ENCODE results near the gene BCAR1. TPM values are rescaled to one million over a fixed set of nuclear protein-coding genes. Genes with fewer than 3 reads are reported as not detected.

BCAR1 gene
- total and polyA plus RNA-seq, 2 of the 13 experiments (the other 11 are each of a cell fraction or from before 2014, with no cell fraction given) = 48.1 to 51.7 TPM

DNA sequence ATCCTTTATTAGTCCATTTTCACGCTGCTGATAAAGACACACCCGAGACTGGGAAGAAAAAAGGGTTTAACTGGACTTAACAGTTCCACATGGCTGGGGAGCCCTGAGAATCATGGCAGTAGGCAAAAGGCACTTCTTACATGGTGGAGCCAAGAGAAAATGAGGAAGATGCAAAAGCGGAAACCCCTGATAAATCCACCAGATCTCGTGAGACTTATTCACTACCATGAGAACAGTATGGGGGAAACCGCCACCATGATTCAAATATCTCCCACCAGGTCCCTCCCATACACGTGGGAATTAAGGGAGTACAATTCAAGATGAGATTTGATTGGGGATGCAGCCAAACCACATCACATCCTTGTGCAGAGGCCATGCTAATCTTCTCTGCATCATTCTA is 35.0 kb upstream of the BCAR1 start:
- POLR2A ChIA-PET = no interaction called here
- Histone ChIP-seq H3K27ac (ENCODE audit: extremely low read length, insufficient read depth, low read length) (no peak overlapping the region), H3K27me3 (ENCODE audit: control insufficient read depth in 1 of 2, insufficient read depth in 2 of 2, low read length in 2 of 2) (no peaks in the 10 kb centered on the region), H3K9me3 (ENCODE audit: low read length) (no peaks in the 10 kb centered on the region), H3K79me2 (ENCODE audit: insufficient read depth, low read length) (no peaks in the 10 kb centered on the region), H3K36me3 (replicated peaks in 1 of 2; ENCODE audit: control insufficient read depth in 1 of 2, insufficient read depth in 2 of 2, low read length in 2 of 2) (peaks cover 7 to 8% of the 10 kb centered on the region in 2 experiments), H3K9ac (ENCODE audit: insufficient read depth, low read depth, low read length) (no peak overlapping the region), H2AFZ (ENCODE audit: low read length) (no peak overlapping the region), H4K20me1 (ENCODE audit: insufficient read depth, low read length) (no peaks in the 10 kb centered on the region), H3K4me2 (ENCODE audit: low read depth, low read length) (no peak overlapping the region), H3K4me3 (replicated peaks in 1 of 3; ENCODE audit: insufficient read depth in 1 of 3, low read depth in 2 of 3, low read length in 3 of 3) (no peak overlapping the region), H3K4me1 (ENCODE audit: insufficient read depth, low read length) (peaks cover 11% of the 10 kb centered on the region)
- in situ Hi-C loops (cut with HindIII; ENCODE audit: extremely low pct_ligation_motif_present, low pct_unique_long_range_greater_than_20kb) (no loop called here), intact Hi-C loops (cut with micrococcal nuclease; ENCODE audit: unreplicated experiment) (no loop called here)
- CTCF ChIA-PET (ENCODE audit: low intra/inter-chr PET ratio, low total read pairs) = no interaction called here
- WGBS (ENCODE audit: low lambda C conversion rate) = 92% methylated on average over 6 of the region's 6 CpGs
- no peak for TF ChIP-seq RFXANK (CRISPR knock-in tag; IDR thresholded peaks at IDR 0.05)
- BruUV-seq (replicated peaks) = no TSS peak
- FAIRE-seq (no peak), ATAC-seq (no peak), DNase-seq (ENCODE audit: low spot score) (no peak)

DNA sequence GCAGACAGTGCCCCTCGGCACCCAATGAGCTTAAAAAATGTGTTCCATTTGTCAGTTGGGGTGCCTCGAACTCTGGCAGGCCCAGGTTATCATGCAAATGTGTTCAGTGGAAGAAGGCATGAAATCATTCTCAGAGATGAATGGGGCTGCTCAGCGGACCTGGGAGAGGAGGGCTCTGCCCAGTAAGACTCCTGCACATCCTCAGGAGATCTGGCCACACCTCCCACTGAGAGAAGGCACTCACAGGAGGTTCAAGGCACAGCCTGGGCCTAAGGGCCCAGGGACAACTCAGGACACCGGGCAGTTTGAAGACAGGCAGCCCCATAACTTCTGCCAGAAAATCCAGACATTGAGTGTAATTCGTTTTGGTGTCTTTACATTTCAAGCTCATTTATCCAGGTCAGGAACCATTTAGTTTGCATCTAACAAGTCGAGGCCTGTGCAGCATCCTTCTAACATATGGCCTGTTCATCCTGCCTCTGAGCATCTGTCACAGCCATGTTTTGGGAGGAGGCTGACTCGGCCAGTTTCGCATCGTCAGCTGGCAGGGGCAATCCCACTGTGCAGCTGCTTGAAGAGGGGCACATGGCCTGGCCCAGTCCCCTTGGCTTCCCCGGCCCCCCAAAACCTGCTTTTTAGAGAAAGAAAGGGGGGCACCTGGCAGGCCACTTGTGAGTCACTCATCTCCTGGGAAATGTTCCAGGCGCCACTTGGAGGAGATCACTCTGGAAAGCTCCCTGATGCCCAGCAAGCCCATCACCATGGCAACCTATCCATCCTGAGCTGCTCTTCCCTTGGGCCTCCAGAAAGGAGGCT is 31.2 kb upstream of the BCAR1 start:
- Histone ChIP-seq H3K27me3 (ENCODE audit: control insufficient read depth in 1 of 2, insufficient read depth in 2 of 2, low read length in 2 of 2) (no peaks in the 10 kb centered on the region), H4K20me1 (ENCODE audit: insufficient read depth, low read length) (no peaks in the 10 kb centered on the region), H3K4me1 (ENCODE audit: insufficient read depth, low read length) (peaks cover 10% of the 10 kb centered on the region; the same call in 1 of the 2 replicates), H3K4me2 (ENCODE audit: low read depth, low read length) (no peak overlapping the region), H2AFZ (ENCODE audit: low read length) (no peak overlapping the region), H3K4me3 (replicated peaks in 1 of 3; ENCODE audit: insufficient read depth in 1 of 3, low read depth in 2 of 3, low read length in 3 of 3) (no peak overlapping the region), H3K9me3 (ENCODE audit: low read length) (no peaks in the 10 kb centered on the region), H3K27ac (ENCODE audit: extremely low read length, insufficient read depth, low read length) (no peak overlapping the region), H3K36me3 (replicated peaks in 1 of 2; ENCODE audit: control insufficient read depth in 1 of 2, insufficient read depth in 2 of 2, low read length in 2 of 2) (no peaks in the 10 kb centered on the region; a peak in 1 of 5 replicates), H3K9ac (ENCODE audit: insufficient read depth, low read depth, low read length) (no peak overlapping the region), H3K79me2 (ENCODE audit: insufficient read depth, low read length) (no peaks in the 10 kb centered on the region)
- in situ Hi-C loops (cut with HindIII; ENCODE audit: extremely low pct_ligation_motif_present, low pct_unique_long_range_greater_than_20kb) = no loop called here
- DNase-seq (ENCODE audit: low spot score) = no peak
- POLR2A ChIA-PET = interaction anchor here (1.4 kb wide), 1 partner anchor 37 kb away, joined by 5 read pairs; no protein-coding TSS in a partner anchor
- CTCF ChIA-PET (ENCODE audit: low intra/inter-chr PET ratio, low total read pairs) = no interaction called here
- 70% methylated on average over 10 of the region's 11 CpGs for WGBS (ENCODE audit: low lambda C conversion rate)
- ATAC-seq = no peak
- no TSS peak for BruUV-seq (replicated peaks)
- no peak for FAIRE-seq
- intact Hi-C loops (cut with micrococcal nuclease; ENCODE audit: unreplicated experiment) = no loop called here
- TF ChIP-seq, protein P1, sequence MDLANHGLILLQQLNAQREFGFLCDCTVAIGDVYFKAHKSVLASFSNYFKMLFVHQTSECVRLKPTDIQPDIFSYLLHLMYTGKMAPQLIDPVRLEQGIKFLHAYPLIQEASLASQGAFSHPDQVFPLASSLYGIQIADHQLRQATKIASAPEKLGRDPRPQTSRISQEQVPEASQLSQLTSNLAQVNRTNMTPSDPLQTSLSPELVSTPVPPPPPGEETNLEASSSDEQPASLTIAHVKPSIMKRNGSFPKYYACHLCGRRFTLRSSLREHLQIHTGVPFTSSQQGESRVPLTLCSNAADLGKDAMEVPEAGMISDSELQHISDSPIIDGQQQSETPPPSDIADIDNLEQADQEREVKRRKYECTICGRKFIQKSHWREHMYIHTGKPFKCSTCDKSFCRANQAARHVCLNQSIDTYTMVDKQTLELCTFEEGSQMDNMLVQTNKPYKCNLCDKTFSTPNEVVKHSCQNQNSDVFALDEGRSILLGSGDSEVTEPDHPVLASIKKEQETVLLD (CRISPR knock-in tag; IDR thresholded peaks at IDR 0.05; ENCODE audit: low read depth) = no peak
- TF ChIP-seq, protein P2, sequence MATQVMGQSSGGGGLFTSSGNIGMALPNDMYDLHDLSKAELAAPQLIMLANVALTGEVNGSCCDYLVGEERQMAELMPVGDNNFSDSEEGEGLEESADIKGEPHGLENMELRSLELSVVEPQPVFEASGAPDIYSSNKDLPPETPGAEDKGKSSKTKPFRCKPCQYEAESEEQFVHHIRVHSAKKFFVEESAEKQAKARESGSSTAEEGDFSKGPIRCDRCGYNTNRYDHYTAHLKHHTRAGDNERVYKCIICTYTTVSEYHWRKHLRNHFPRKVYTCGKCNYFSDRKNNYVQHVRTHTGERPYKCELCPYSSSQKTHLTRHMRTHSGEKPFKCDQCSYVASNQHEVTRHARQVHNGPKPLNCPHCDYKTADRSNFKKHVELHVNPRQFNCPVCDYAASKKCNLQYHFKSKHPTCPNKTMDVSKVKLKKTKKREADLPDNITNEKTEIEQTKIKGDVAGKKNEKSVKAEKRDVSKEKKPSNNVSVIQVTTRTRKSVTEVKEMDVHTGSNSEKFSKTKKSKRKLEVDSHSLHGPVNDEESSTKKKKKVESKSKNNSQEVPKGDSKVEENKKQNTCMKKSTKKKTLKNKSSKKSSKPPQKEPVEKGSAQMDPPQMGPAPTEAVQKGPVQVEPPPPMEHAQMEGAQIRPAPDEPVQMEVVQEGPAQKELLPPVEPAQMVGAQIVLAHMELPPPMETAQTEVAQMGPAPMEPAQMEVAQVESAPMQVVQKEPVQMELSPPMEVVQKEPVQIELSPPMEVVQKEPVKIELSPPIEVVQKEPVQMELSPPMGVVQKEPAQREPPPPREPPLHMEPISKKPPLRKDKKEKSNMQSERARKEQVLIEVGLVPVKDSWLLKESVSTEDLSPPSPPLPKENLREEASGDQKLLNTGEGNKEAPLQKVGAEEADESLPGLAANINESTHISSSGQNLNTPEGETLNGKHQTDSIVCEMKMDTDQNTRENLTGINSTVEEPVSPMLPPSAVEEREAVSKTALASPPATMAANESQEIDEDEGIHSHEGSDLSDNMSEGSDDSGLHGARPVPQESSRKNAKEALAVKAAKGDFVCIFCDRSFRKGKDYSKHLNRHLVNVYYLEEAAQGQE (IDR thresholded peaks at IDR 0.05; ENCODE audit: borderline replicate concordance in 1 of 2, low read depth in 1 of 2, low read length in 2 of 2) = no peak
- no peak for TF ChIP-seq ZNF296 (CRISPR knock-in tag; conservative IDR thresholded peaks at IDR 0.05)
- TF ChIP-seq ZNF383 (CRISPR knock-in tag; IDR thresholded peaks at IDR 0.05; ENCODE audit: borderline replicate concordance) = no peak
- no peak for TF ChIP-seq SAP130 (CRISPR knock-in tag; IDR thresholded peaks at IDR 0.05; ENCODE audit: low read depth)
- TF ChIP-seq ZNF7 (CRISPR knock-in tag; IDR thresholded peaks at IDR 0.05) = no peak
- no peak for TF ChIP-seq SIX4 (CRISPR knock-in tag; IDR thresholded peaks at IDR 0.05)
- TF ChIP-seq KDM3A (CRISPR knock-in tag; IDR thresholded peaks at IDR 0.05; ENCODE audit: low read depth) = no peak
- no peak for TF ChIP-seq ATM (IDR thresholded peaks at IDR 0.05; ENCODE audit: borderline replicate concordance)

Data from HepG2 (cell line).